NT2/D1 (cell line): ENCODE measurements around the gene ACRBP.

ENCODE experiments used
- SUZ12 ChIP-seq: IDR thresholded peaks from 2 replicates; pipeline ENCODE4 v1.6.1; 2011; ENCODE audit not compliant: insufficient read length, insufficient read depth; ENCODE audit errors: extremely low read depth
- YY1 ChIP-seq: IDR thresholded peaks from 2 replicates; pipeline ENCODE4 v1.6.1; 2011; ENCODE audit not compliant: insufficient read length, insufficient read depth
- ZNF274 ChIP-seq: IDR thresholded peaks from 2 replicates; pipeline ENCODE4 v1.6.1; 2011; ENCODE audit warnings: mild to moderate bottlenecking, low read depth, low read length

GRCh38 chr12:6620137-6620884 lies 26.9 kb downstream of the ACRBP start:
- TF ChIP-seq YY1: no peak
- TF ChIP-seq SUZ12: no peak
- TF ChIP-seq ZNF274: no peak
